Osteocyte (in vitro differentiated cells): Measurements from ENCODE around the gene ADH7. TPM values are rescaled to one million over a fixed set of nuclear protein-coding genes. Genes with fewer than 3 reads are reported as not detected.

Experiments
- DNase-seq: peaks from one replicate; pipeline ENCODE4 v3.0.0; 2021; ENCODE audit warnings: mixed read lengths; ENCODE audit not compliant: unreplicated experiment; ENCODE audit errors: extremely low spot score
- H3K27ac Mint-ChIP-seq: one replicate; pipeline ENCODE4 v1.8.0; 2021; ENCODE audit warnings: mild to moderate bottlenecking, mixed read lengths; ENCODE audit not compliant: unreplicated experiment
- H3K27me3 Mint-ChIP-seq: one replicate; pipeline ENCODE4 v1.8.0; 2021; ENCODE audit warnings: mixed read lengths; ENCODE audit not compliant: unreplicated experiment
- H3K36me3 Mint-ChIP-seq: one replicate; pipeline ENCODE4 v1.8.0; 2021; ENCODE audit warnings: mixed read lengths; ENCODE audit not compliant: unreplicated experiment
- H3K4me1 Mint-ChIP-seq: one replicate; pipeline ENCODE4 v1.8.0; 2021; ENCODE audit warnings: mixed read lengths; ENCODE audit not compliant: unreplicated experiment
- H3K4me3 Mint-ChIP-seq: one replicate; pipeline ENCODE4 v1.8.0; 2021; ENCODE audit warnings: mild to moderate bottlenecking, moderate library complexity, mixed read lengths; ENCODE audit not compliant: unreplicated experiment
- H3K9me3 Mint-ChIP-seq: one replicate; pipeline ENCODE4 v1.8.0; 2021; ENCODE audit warnings: mixed read lengths; ENCODE audit not compliant: unreplicated experiment
- CTCF ChIP-seq: fragments of 200-600 bp; sonication (generic); IDR thresholded peaks from 2 replicates; pipeline ENCODE4 v1.5.0; 2021; ENCODE audit warnings: antibody characterized with exemption, mild to moderate bottlenecking, moderate library complexity
- total RNA-seq: library from RNA; stranded (reverse); gene quantifications from 2 replicates; pipeline ENCODE4 v1.2.1, GENCODE V29; 2021

Gene ADH7
- total RNA-seq, 1 donor from 2014 or later: not detected

- TF ChIP-seq CTCF: no peak
- Mint-ChIP-seq H3K27ac (no peak overlapping the region), H3K27me3 (peaks cover 46% of the 10 kb centered on the region), H3K9me3 (no peaks in the 10 kb centered on the region), H3K4me1 (no peaks in the 10 kb centered on the region), H3K36me3 (no peaks in the 10 kb centered on the region), H3K4me3 (no peak overlapping the region)
- DNase-seq: no peak
Observed at GRCh38 chr4:99468889-99469288, 33.7 kb upstream of the ADH7 start.

GRCh38 chr4:99467887-99468286, 32.7 kb upstream of the ADH7 start:
- no peak for TF ChIP-seq CTCF
- H3K4me3 Mint-ChIP-seq: no peak overlapping the region

DNA sequence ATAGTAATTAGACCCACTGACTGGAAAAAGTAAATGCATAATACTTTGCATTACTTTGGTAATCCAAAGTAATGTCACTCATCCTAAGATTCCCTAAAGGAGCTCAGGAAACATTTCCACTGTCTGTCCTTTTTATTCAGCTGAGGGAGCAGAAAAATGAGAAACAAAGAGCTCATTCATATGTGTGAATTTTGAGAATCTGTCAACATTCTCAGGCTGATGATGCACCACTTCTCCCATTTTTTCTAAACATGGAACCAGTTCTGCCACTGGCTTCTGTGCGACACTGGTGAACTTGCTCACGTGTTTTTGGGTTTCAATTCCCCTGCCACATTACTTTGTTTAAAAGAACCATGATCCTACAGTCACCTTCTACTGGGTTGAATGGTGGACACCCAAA, 28.4 kb upstream of the ADH7 start:
- no peak for TF ChIP-seq CTCF
- Mint-ChIP-seq H3K27ac (no peak overlapping the region), H3K9me3 (no peaks in the 10 kb centered on the region), H3K4me3 (no peak overlapping the region), H3K36me3 (no peaks in the 10 kb centered on the region), H3K4me1 (no peaks in the 10 kb centered on the region), H3K27me3 (peaks cover 37% of the 10 kb centered on the region)
- no peak for DNase-seq

More at GRCh38 chr4:99467887-99468286, 32.7 kb upstream of the ADH7 start:
- H3K27ac Mint-ChIP-seq: no peak overlapping the region
- H3K4me1 Mint-ChIP-seq: no peaks in the 10 kb centered on the region
- DNase-seq: no peak
- H3K36me3 Mint-ChIP-seq: no peaks in the 10 kb centered on the region
- H3K9me3 Mint-ChIP-seq: no peaks in the 10 kb centered on the region
- peaks cover 50% of the 10 kb centered on the region for H3K27me3 Mint-ChIP-seq

GRCh38 chr4:99462875-99463464, 27.8 kb upstream of the ADH7 start:
- Mint-ChIP-seq H3K4me3 (no peak overlapping the region), H3K27ac (no peak overlapping the region), H3K9me3 (no peaks in the 10 kb centered on the region), H3K4me1 (no peaks in the 10 kb centered on the region), H3K36me3 (no peaks in the 10 kb centered on the region), H3K27me3 (peaks cover 33% of the 10 kb centered on the region)
- peak; percentile 91 for TF ChIP-seq CTCF
- DNase-seq: no peak

DNA sequence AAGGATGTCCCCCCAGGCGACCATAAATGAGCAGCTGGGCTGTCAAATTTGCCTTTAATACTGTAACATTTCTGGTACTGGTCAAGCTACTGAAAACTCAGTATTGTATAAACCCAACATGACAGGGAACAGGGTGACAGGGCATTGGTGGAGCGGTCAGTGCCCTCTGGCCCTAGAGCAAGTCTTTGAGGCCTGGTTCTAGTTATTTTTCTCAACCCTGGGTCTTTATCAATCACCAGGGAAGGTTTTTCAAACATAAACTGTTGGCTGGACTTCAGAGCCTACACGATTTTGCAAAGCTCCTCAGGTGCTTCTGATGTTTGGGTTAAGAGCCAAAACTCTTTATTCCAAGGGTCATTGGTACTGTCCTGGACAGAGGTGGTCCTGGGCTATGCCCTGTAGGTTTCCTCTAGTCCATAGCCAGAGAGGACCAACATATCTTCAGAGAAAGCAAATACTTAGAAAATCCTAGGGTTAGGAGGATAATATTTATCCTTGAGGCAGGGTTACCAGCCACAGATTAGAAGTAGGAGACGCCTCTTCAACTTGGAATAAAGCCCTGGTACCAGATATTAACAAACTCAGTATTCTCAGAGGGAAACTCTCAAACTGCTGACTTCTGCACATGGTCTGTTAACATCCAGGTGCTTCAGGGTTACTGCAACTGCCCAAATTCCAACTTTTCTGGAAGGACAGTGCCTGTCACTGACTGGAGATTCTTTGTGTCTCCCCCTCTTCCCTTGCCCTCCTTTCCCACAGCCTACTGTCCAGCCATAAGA, 26.7 kb upstream of the ADH7 start:
- Mint-ChIP-seq H3K4me3 (no peak overlapping the region), H3K36me3 (no peaks in the 10 kb centered on the region), H3K27me3 (peaks cover 28% of the 10 kb centered on the region), H3K27ac (no peak overlapping the region), H3K4me1 (no peaks in the 10 kb centered on the region), H3K9me3 (no peaks in the 10 kb centered on the region)
- TF ChIP-seq CTCF: no peak
- DNase-seq: no peak
